Gastrocnemius medialis (tissue), 4 donors: Measurements from ENCODE around the gene MAML2. TPM values are rescaled to one million over a fixed set of nuclear protein-coding genes. Genes with fewer than 3 reads are reported as not detected.

ENCODE experiments used
- ATAC-seq, 2 donors: fragments of 150-250 bp; one replicate each; pipeline ENCODE4 v1.9.1; 2016
- DNase-seq, 2 donors: peaks; one replicate each; pipeline ENCODE4 v3.0.0-alpha.2; 2019
- H3K27ac ChIP-seq, 4 donors: fragments of 200-600 bp; sonication (generic); 1 replicate in 1 of 4; 2 replicates in 3 of 4; pipeline ENCODE4 v1.5.1; 2016 to 2018; ENCODE audit warnings: mild to moderate bottlenecking in 2 of 4, moderate library complexity in 1 of 4
- H3K27me3 ChIP-seq, 3 donors: fragments of 200-600 bp; sonication (generic) in 2 of 3; 1 replicate in 1 of 3; 2 replicates in 2 of 3; pipeline versions ENCODE4 v1.5.1 to v1.6.0; 2016 to 2019; ENCODE audit warnings: mild to moderate bottlenecking in 1 of 3, moderate library complexity in 1 of 3
- H3K36me3 ChIP-seq, 2 donors: fragments of 200-600 bp; sonication (generic) in 1 of 2; one replicate each; pipeline ENCODE4 v1.5.1; 2017 to 2018
- H3K4me1 ChIP-seq, 2 donors: fragments of 200-600 bp; sonication (generic) in 1 of 2; one replicate each; pipeline ENCODE4 v1.5.1; 2016 to 2017; ENCODE audit warnings: mild to moderate bottlenecking in 2 of 2
- H3K4me3 ChIP-seq, 4 donors: fragments of 200-600 bp; sonication (generic) in 3 of 4; 1 replicate in 1 of 4; 2 replicates in 3 of 4; pipeline ENCODE4 v1.5.1; 2016 to 2019; ENCODE audit warnings: mild to moderate bottlenecking in 2 of 4
- H3K9me3 ChIP-seq, 3 donors: fragments of 200-600 bp; sonication (generic) in 2 of 3; 1 replicate in 1 of 3; 2 replicates in 2 of 3; pipeline ENCODE4 v1.5.1; 2016 to 2019
- POLR2A ChIP-seq, 2 donors: fragments of 450-650 bp; IDR thresholded peaks; one replicate each; pipeline ENCODE4 v1.6.1; 2017; ENCODE audit warnings: antibody characterized with exemption in 2 of 2, mild to moderate bottlenecking in 2 of 2, moderate library complexity in 2 of 2
- in situ Hi-C, 4 donors: fragments of 200-750 bp; cut with MboI; loops; one replicate each; pipeline versions ENCODE4 v1.15.0 to v1.8.0; 2017; ENCODE audit warnings: low sequenced_read_pairs in 4 of 4
- intact Hi-C: fragments of 100-400 bp; cut with DNase I; formaldehyde crosslinking; loops from one replicate; pipeline ENCODE4 v1.15.1; 2023; ENCODE audit warnings: low total_unique reads
- total RNA-seq, 4 donors: library from RNA; depleted of rRNA; stranded (reverse); fragments of >200 nt; gene quantifications; one replicate each; pipeline versions ENCODE4 v1.1.0 to v1.2.3, GENCODE V29; 2016
- TF ChIP-seq, protein P1 (sequence below), 5 experiments: fragments of 450-650 bp in 3 of 5; fragments of 200-600 bp in 2 of 5; sonication (generic) in 2 of 5; IDR thresholded peaks in 4 of 5; conservative IDR thresholded peaks in 1 of 5; 1 replicate in 4 of 5; 2 replicates in 1 of 5; pipeline ENCODE4 v1.5.1; 2016 to 2019; ENCODE audit warnings: antibody characterized with exemption in 5 of 5, mild to moderate bottlenecking in 3 of 5, moderate library complexity in 3 of 5

Gene MAML2
- total RNA-seq, 4 donors from 2014 or later = 4.1 to 6.3 (median 4.8) TPM

DNA sequence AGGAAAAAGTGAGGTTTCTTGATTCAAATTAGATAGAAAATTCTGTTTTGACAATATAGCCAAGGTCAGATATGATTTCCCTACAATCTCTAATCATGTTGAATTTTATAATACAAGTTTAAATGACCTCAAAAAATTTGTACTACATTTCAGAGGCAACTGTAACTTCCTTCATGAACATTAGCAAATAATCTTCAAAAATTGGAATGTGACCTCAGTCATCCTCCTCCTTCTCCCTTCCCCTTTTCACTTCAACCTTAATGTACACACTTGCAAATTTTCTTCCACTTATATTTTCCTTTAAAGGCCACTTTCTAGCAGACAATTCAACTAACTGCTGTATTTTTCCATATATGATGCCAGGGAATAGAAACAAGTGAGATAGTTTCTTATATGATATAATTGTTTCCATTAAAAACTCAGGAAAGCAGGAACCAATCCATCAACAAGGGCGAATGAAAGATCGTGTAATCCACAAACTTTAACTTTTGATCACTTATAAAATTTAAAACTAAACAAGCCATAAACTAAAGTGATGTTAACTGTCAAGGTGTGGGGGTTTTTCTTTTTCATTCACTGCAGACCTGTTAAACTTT lies 60.3 kb downstream of the MAML2 start:
- intact Hi-C loops (no loop called here), in situ Hi-C loops (no loop called here)
- Histone ChIP-seq H3K27me3 (no peaks in the 10 kb centered on the region), H3K9me3 (no peaks in the 10 kb centered on the region), H3K27ac (no peak overlapping the region), H3K4me1 (no peaks in the 10 kb centered on the region), H3K4me3 (no peak overlapping the region), H3K36me3 (no peaks in the 10 kb centered on the region)
- no peak for TF ChIP-seq POLR2A (IDR thresholded peaks at IDR 0.05)
- TF ChIP-seq, protein P1, sequence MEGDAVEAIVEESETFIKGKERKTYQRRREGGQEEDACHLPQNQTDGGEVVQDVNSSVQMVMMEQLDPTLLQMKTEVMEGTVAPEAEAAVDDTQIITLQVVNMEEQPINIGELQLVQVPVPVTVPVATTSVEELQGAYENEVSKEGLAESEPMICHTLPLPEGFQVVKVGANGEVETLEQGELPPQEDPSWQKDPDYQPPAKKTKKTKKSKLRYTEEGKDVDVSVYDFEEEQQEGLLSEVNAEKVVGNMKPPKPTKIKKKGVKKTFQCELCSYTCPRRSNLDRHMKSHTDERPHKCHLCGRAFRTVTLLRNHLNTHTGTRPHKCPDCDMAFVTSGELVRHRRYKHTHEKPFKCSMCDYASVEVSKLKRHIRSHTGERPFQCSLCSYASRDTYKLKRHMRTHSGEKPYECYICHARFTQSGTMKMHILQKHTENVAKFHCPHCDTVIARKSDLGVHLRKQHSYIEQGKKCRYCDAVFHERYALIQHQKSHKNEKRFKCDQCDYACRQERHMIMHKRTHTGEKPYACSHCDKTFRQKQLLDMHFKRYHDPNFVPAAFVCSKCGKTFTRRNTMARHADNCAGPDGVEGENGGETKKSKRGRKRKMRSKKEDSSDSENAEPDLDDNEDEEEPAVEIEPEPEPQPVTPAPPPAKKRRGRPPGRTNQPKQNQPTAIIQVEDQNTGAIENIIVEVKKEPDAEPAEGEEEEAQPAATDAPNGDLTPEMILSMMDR (IDR thresholded peaks at IDR 0.05 in 4 of 5, conservative IDR thresholded peaks at IDR 0.05 in 1 of 5) = no peak
- ATAC-seq (no peak), DNase-seq (no peak)

DNA sequence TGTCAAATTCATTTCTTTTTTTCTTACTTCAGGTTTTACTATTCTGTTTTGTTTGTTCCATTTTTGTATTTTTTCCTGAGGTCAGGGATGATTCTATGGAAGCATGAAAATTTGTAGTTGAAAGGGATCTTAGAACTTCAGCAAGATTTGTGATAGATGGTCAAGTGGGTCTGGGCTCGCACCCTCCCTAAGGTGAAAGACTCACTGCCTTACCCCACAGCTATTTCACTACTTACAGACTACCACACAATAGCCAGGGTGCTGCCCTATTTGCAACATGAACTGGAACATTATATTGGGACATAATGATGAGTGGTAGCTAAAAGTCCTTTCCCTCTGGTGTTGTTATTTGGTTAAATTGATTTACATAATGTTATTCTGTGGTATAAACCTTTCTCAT lies 62.6 kb downstream of the MAML2 start:
- intact Hi-C loops (no loop called here), in situ Hi-C loops (no loop called here)
- ATAC-seq (no peak), DNase-seq (no peak)
- no peak overlapping the region for H3K4me3 ChIP-seq
- no peaks in the 10 kb centered on the region for H3K4me1 ChIP-seq
- H3K9me3 ChIP-seq = no peaks in the 10 kb centered on the region
- TF ChIP-seq POLR2A (IDR thresholded peaks at IDR 0.05) = no peak
- TF ChIP-seq, protein P1 (IDR thresholded peaks at IDR 0.05 in 4 of 5, conservative IDR thresholded peaks at IDR 0.05 in 1 of 5) = no peak
- H3K27me3 ChIP-seq = no peaks in the 10 kb centered on the region
- no peak overlapping the region for H3K27ac ChIP-seq
- no peaks in the 10 kb centered on the region for H3K36me3 ChIP-seq

DNA sequence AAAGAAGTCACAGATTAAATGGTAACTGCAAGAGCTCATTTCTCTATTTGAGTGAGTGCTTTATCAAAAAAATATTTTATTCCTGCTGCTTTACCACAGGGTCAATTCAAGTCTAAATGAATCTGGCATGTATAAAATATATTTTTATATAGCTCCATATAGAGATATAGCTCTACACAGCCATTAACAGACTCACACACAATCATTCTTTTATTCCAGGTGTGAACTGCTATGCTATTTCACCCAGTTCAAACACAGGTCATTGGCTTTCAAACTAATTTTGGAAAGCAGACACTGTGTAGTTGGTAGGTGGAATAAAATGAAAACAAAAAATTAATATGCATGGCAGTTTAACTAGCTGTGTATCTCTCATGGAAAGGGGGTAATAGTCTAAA lies 63.1 kb downstream of the MAML2 start:
- in situ Hi-C loops (no loop called here), intact Hi-C loops (no loop called here)
- no peak for DNase-seq
- Histone ChIP-seq H3K36me3 (no peaks in the 10 kb centered on the region), H3K27me3 (no peaks in the 10 kb centered on the region), H3K4me3 (no peak overlapping the region), H3K9me3 (no peaks in the 10 kb centered on the region), H3K27ac (no peak overlapping the region), H3K4me1 (no peaks in the 10 kb centered on the region)
- no peak for TF ChIP-seq POLR2A (IDR thresholded peaks at IDR 0.05)
- TF ChIP-seq, protein P1 (IDR thresholded peaks at IDR 0.05 in 4 of 5, conservative IDR thresholded peaks at IDR 0.05 in 1 of 5) = no peak
- no peak for ATAC-seq

DNA sequence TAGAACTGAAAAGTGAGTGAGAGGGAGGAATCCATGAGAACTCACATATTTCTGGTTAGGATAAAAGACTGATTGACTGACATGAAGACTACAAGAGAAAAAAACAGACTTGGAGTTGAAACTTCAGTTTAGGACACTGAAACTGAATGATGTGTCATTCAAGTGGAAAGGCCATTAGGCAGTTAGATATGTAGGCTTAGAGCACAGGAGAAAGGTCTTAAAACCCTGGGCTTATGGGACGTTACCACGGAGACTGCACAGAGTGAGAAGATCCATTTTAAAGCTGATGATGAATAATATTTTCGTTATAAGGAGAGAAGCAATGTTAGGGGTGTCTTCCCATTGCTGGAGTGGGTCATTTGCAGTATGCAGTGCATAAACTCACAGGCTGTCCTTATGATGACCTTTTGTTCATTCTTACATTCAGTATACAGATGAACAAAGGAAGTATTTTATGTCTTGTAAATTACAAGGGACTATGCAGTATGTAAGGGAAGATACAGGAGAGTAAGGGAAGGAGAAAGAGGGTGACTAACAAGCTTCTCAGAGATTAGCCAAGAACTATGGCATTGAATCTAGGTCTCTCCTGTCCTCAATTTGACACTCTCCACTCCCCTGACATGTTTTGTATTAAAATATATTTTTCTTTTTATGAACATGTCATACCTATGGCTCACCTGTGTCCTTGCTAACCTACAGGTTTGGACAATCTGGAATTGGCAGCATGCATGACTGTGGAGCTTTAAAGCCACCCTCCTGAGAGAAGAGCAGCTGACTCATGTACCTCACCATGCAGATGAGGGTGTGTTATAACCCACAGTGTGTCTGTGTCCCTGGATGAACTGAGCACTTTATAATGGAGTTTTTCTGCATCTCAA lies 63.7 kb downstream of the MAML2 start:
- Histone ChIP-seq H3K4me3 (no peak overlapping the region), H3K36me3 (no peaks in the 10 kb centered on the region), H3K9me3 (no peaks in the 10 kb centered on the region), H3K27ac (no peak overlapping the region), H3K4me1 (no peaks in the 10 kb centered on the region), H3K27me3 (no peaks in the 10 kb centered on the region)
- ATAC-seq (no peak), DNase-seq (no peak)
- TF ChIP-seq, protein P1 (IDR thresholded peaks at IDR 0.05 in 4 of 5, conservative IDR thresholded peaks at IDR 0.05 in 1 of 5) = no peak
- TF ChIP-seq POLR2A (IDR thresholded peaks at IDR 0.05) = no peak
- in situ Hi-C loops (no loop called here), intact Hi-C loops (no loop called here)
